ENCODE measurements around the gene GGT5. TPM values are rescaled to one million over a fixed set of nuclear protein-coding genes. Genes with fewer than 3 reads are reported as not detected.

The GGT5 gene
- total RNA-seq, 2 experiments from 2014 or later: not detected

- Histone ChIP-seq H3K4me3 (ENCODE audit: low read length) (no peak overlapping the region), H3K9me3 (ENCODE audit: control insufficient read depth in 1 of 2, insufficient read depth in 1 of 2, low read length in 2 of 2) (no peaks in the 10 kb centered on the region), H3K27me3 (ENCODE audit: control insufficient read depth in 1 of 2, insufficient read depth in 2 of 2, low read length in 2 of 2) (no peaks in the 10 kb centered on the region), H3K27ac (ENCODE audit: low read depth in 1 of 2, low read length in 2 of 2) (no peak overlapping the region), H3K36me3 (ENCODE audit: insufficient read depth, low read length) (peaks cover 58% of the 10 kb centered on the region), H3K4me1 (ENCODE audit: insufficient read depth, low read length) (no peaks in the 10 kb centered on the region)
- Mint-ChIP-seq H3K4me3 (no peak overlapping the region), H3K36me3 (ENCODE audit: low read depth) (peaks cover 40% of the 10 kb centered on the region), H3K4me1 (ENCODE audit: low read depth) (no peaks in the 10 kb centered on the region), H3K27me3 (no peaks in the 10 kb centered on the region), H3K27ac (no peak overlapping the region), H3K9me3 (no peaks in the 10 kb centered on the region)
- CTCF ChIA-PET: no interaction called here
- no peak for ATAC-seq (ENCODE audit: poor library complexity)
- DNase-seq: no peak
- intact Hi-C loops (cut with DNase I, micrococcal nuclease): no loop called here
- POLR2A ChIA-PET: no interaction called here
- no peak for TF ChIP-seq CTCF (IDR thresholded peaks at IDR 0.05)
Observed at GRCh38 chr22:24177045-24177444, 67.8 kb downstream of the GGT5 start.

- Mint-ChIP-seq H3K27ac (no peak overlapping the region), H3K27me3 (no peaks in the 10 kb centered on the region), H3K36me3 (ENCODE audit: low read depth) (peaks cover 44% of the 10 kb centered on the region), H3K4me1 (ENCODE audit: low read depth) (no peaks in the 10 kb centered on the region), H3K9me3 (no peaks in the 10 kb centered on the region), H3K4me3 (no peak overlapping the region)
- Histone ChIP-seq H3K36me3 (ENCODE audit: insufficient read depth, low read length) (peaks cover 62% of the 10 kb centered on the region), H3K9me3 (ENCODE audit: control insufficient read depth in 1 of 2, insufficient read depth in 1 of 2, low read length in 2 of 2) (no peaks in the 10 kb centered on the region), H3K4me1 (ENCODE audit: insufficient read depth, low read length) (no peaks in the 10 kb centered on the region), H3K4me3 (ENCODE audit: low read length) (no peak overlapping the region), H3K27ac (ENCODE audit: low read depth in 1 of 2, low read length in 2 of 2) (no peak overlapping the region), H3K27me3 (ENCODE audit: control insufficient read depth in 1 of 2, insufficient read depth in 2 of 2, low read length in 2 of 2) (no peaks in the 10 kb centered on the region)
- intact Hi-C loops (cut with DNase I, micrococcal nuclease): no loop called here
- no peak for ATAC-seq (ENCODE audit: poor library complexity)
- POLR2A ChIA-PET: no interaction called here
- CTCF ChIA-PET: interaction anchor here (3.1 kb wide), 1 partner anchor 44 kb away, joined by 25 read pairs; no protein-coding TSS in a partner anchor
- no peak for DNase-seq
- TF ChIP-seq CTCF (IDR thresholded peaks at IDR 0.05): no peak
Observed at GRCh38 chr22:24176630-24177029, 68.3 kb downstream of the GGT5 start.

GRCh38 chr22:24176040-24176439 lies 68.8 kb downstream of the GGT5 start:
- intact Hi-C loops (cut with DNase I, micrococcal nuclease): no loop called here
- ChIA-PET CTCF (interaction anchor here (0.8 to 3.1 kb wide), 7 partner anchors 20 to 220 kb away, joined by 3 to 25 read pairs (median 6); no protein-coding TSS in a partner anchor), POLR2A (no interaction called here)
- Histone ChIP-seq H3K27me3 (ENCODE audit: control insufficient read depth in 1 of 2, insufficient read depth in 2 of 2, low read length in 2 of 2) (no peaks in the 10 kb centered on the region), H3K27ac (ENCODE audit: low read depth in 1 of 2, low read length in 2 of 2) (no peak overlapping the region), H3K4me3 (ENCODE audit: low read length) (no peak overlapping the region), H3K36me3 (ENCODE audit: insufficient read depth, low read length) (peaks cover 68% of the 10 kb centered on the region), H3K4me1 (ENCODE audit: insufficient read depth, low read length) (no peaks in the 10 kb centered on the region), H3K9me3 (ENCODE audit: control insufficient read depth in 1 of 2, insufficient read depth in 1 of 2, low read length in 2 of 2) (no peaks in the 10 kb centered on the region)
- peaks cover 48% of the 10 kb centered on the region for H3K36me3 Mint-ChIP-seq (ENCODE audit: low read depth)
- no peaks in the 10 kb centered on the region for H3K4me1 Mint-ChIP-seq (ENCODE audit: low read depth)
- H3K4me3 Mint-ChIP-seq: no peak overlapping the region
- H3K27me3 Mint-ChIP-seq: no peaks in the 10 kb centered on the region
- TF ChIP-seq CTCF (IDR thresholded peaks at IDR 0.05): no peak
- no peaks in the 10 kb centered on the region for H3K9me3 Mint-ChIP-seq
- DNase-seq: no peak
- H3K27ac Mint-ChIP-seq: no peak overlapping the region
- ATAC-seq (ENCODE audit: poor library complexity): no peak

All from CD4-positive, alpha-beta T cell (primary cell).